SK-N-DZ (cell line): ENCODE measurements around the gene CEP128. TPM values are rescaled to one million over a fixed set of nuclear protein-coding genes. Genes with fewer than 3 reads are reported as not detected.

Experiments
- DNase-seq: peaks from one replicate; pipeline ENCODE4 v3.0.0-alpha.2; 2015; ENCODE audit warnings: low spot score
- polyA plus RNA-seq, 2 experiments: library from polyadenylated mRNA; depleted of rRNA; stranded (reverse); fragments of >200 nt; gene quantifications; 2 replicates each; pipeline ENCODE4 v1.2.3, GENCODE V29; 2014

The CEP128 gene
- 2.9 and 3.5 TPM in 2 replicates for polyA plus RNA-seq (2014; cell fraction: cytosol; rRNA removed)
- polyA plus RNA-seq (2014; cell fraction: nucleus; rRNA removed), result 9.0 and 10.2 TPM in 2 replicates

GRCh38 chr14:80941241-80942185 lies at the start of gene CEP128:
TSS of gene CEP128 (minus strand) at chr14:80941738.
- DNase-seq, result peak; percentile 98

- no peak for DNase-seq
Measured at GRCh38 chr14:80988735-80989429, 47.3 kb upstream of the CEP128 start.

- no peak for DNase-seq
Measured at GRCh38 chr14:80988192-80988591, 46.7 kb upstream of the CEP128 start.

GRCh38 chr14:80987235-80988032 lies 45.9 kb upstream of the CEP128 start:
- DNase-seq, result peak; percentile 83

- no peak for DNase-seq
Measured at GRCh38 chr14:80982711-80983110, 41.2 kb upstream of the CEP128 start.

- DNase-seq, result no peak
Measured at GRCh38 chr14:80981673-80982072, 40.1 kb upstream of the CEP128 start.

- DNase-seq, result no peak
Measured at GRCh38 chr14:80981156-80981555, 39.6 kb upstream of the CEP128 start.

- DNase-seq, result no peak
Measured at GRCh38 chr14:80979951-80980350, 38.4 kb upstream of the CEP128 start.

GRCh38 chr14:80978403-80978802 lies 36.9 kb upstream of the CEP128 start:
- DNase-seq, result peak; percentile 46

- DNase-seq, result no peak
Measured at GRCh38 chr14:80977221-80977620, 35.7 kb upstream of the CEP128 start.

GRCh38 chr14:80974679-80975078 lies 33.1 kb upstream of the CEP128 start:
- DNase-seq, result no peak

GRCh38 chr14:80973931-80974641 lies 32.5 kb upstream of the CEP128 start:
- peak; percentile 42 for DNase-seq

- DNase-seq, result no peak
Measured at GRCh38 chr14:80965037-80965436, 23.5 kb upstream of the CEP128 start.

GRCh38 chr14:80959496-80959895 lies 18.0 kb upstream of the CEP128 start:
- DNase-seq, result no peak

GRCh38 chr14:80958939-80959338 lies 17.4 kb upstream of the CEP128 start:
- DNase-seq, result no peak

GRCh38 chr14:80958226-80958625 lies 16.7 kb upstream of the CEP128 start:
- no peak for DNase-seq

- DNase-seq, result no peak
Measured at GRCh38 chr14:80957613-80958012, 16.1 kb upstream of the CEP128 start.

- no peak for DNase-seq
Measured at GRCh38 chr14:80956922-80957321, 15.4 kb upstream of the CEP128 start.

- no peak for DNase-seq
Measured at GRCh38 chr14:80956102-80956501, 14.6 kb upstream of the CEP128 start.

- DNase-seq, result no peak
Measured at GRCh38 chr14:80955416-80955941, 13.9 kb upstream of the CEP128 start, which contains the start of gene TSHR. TSS of gene TSHR (plus strand) at chr14:80955621. CDS start at chr14:80955681, 60 bp downstream.
